Lung (tissue), 12 donors: ENCODE results near the gene B4GALNT2. TPM values are rescaled to one million over a fixed set of nuclear protein-coding genes. Genes with fewer than 3 reads are reported as not detected.

ENCODE experiments used
- ATAC-seq: fragments of 200-7000 bp; cut with Tn5 transposase; one replicate; pipeline ENCODE4 v1.9.1; 2020; ENCODE audit warnings: moderate number of reproducible peaks; ENCODE audit not compliant: insufficient read depth, low FRiP score
- DNase-seq, 3 donors: peaks; one replicate each; pipeline ENCODE4 v3.0.0-alpha.2; 2013 to 2017
- H3K27ac ChIP-seq, 2 donors: one replicate each; pipeline ENCODE4 v1.5.1; 2013; ENCODE audit warnings: mild to moderate bottlenecking in 2 of 2, moderate library complexity in 2 of 2, control low read depth in 1 of 2, inconsistent platforms in 1 of 2, low read depth in 1 of 2, low read length in 1 of 2
- H3K27me3 ChIP-seq, 3 donors: one replicate each; pipeline ENCODE4 v1.5.1; 2013; ENCODE audit warnings: low read length in 2 of 3; ENCODE audit not compliant: control insufficient read depth in 3 of 3, insufficient read depth in 3 of 3
- H3K36me3 ChIP-seq, 4 donors: one replicate each; pipeline ENCODE4 v1.5.1; 2013; ENCODE audit warnings: low read length in 4 of 4, mild to moderate bottlenecking in 1 of 4, moderate library complexity in 1 of 4; ENCODE audit not compliant: control insufficient read depth in 4 of 4, insufficient read depth in 4 of 4
- H3K4me1 ChIP-seq, 5 donors: one replicate each; pipeline ENCODE4 v1.5.1; 2013; ENCODE audit warnings: low read length in 5 of 5, mild to moderate bottlenecking in 2 of 5, moderate library complexity in 1 of 5; ENCODE audit not compliant: control insufficient read depth in 5 of 5, insufficient read depth in 5 of 5
- H3K4me3 ChIP-seq: one replicate; pipeline ENCODE4 v1.5.1; 2013; ENCODE audit warnings: mild to moderate bottlenecking, control low read depth, moderate library complexity
- H3K9ac ChIP-seq, 2 donors: one replicate each; pipeline ENCODE4 v1.5.1; 2013; ENCODE audit warnings: low read length in 2 of 2, control low read depth in 1 of 2; ENCODE audit not compliant: insufficient read depth in 1 of 2
- H3K9me3 ChIP-seq, 4 donors: one replicate each; pipeline ENCODE4 v1.5.1; 2013; ENCODE audit warnings: low read length in 3 of 4, mild to moderate bottlenecking in 1 of 4, moderate library complexity in 1 of 4; ENCODE audit not compliant: control insufficient read depth in 4 of 4, insufficient read depth in 3 of 4
- WGBS, 2 donors: extraction: QIAGEN DNeasy Blood & Tissue Kit; methylation state at CpG; one replicate each; pipeline ENCODE4 v1.1.7; 2013; 5-methylcytosine and 5-hydroxymethylcytosine counted together
- polyA plus RNA-seq, 2 donors: library from polyadenylated mRNA; stranded (reverse); fragments of 200-250 nt; gene quantifications; one replicate each; pipeline ENCODE4 v1.2.1, GENCODE V29; 2013
- total RNA-seq, 2 donors: library from RNA; depleted of rRNA in 1 of 2; stranded (reverse); fragments of >200 nt in 1 of 2; gene quantifications; one replicate each; pipeline ENCODE4 v1.2.1, GENCODE V29; 2014 to 2021
- TF ChIP-seq, protein P1 (sequence below): IDR thresholded peaks from 2 replicates; pipeline ENCODE4 v1.5.1; 2012; ENCODE audit warnings: mild to moderate bottlenecking; ENCODE audit errors: control extremely low read depth, extremely low read depth
- donor health status: control.
- donor health status: control.
- donor health status: Bipolar disorder and iron deficiency.
- donor health status: healthy.
- donor health status: DM: yes; HTN: yes; CAD: no.

Gene B4GALNT2
- total and polyA plus RNA-seq, 4 donors = 0.08 to 0.25 (median 0.15) TPM; not detected in 1

DNA sequence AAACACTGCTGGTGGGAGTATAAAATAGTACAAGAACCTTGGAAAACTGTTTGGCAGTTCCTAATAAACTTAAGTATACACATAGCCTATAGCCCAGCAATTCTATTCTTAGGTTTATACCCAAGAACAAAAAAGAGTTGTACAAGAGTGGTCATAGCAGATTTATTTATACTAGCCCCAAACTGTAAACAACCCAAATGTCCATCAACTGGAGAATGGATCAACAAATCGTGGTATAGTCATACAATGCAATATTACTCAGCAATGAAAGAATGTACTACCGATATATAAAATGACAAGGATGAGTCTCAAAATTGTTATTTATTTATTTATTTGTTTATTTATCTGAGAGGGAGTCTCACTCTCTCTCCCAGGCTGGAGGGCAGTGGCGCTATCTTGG, 54.7 kb downstream of the B4GALNT2 start:
- no peaks in the 10 kb centered on the region for H3K27me3 ChIP-seq
- H3K36me3 ChIP-seq = no peaks in the 10 kb centered on the region
- H3K27ac ChIP-seq = no peak overlapping the region
- TF ChIP-seq, protein P1, sequence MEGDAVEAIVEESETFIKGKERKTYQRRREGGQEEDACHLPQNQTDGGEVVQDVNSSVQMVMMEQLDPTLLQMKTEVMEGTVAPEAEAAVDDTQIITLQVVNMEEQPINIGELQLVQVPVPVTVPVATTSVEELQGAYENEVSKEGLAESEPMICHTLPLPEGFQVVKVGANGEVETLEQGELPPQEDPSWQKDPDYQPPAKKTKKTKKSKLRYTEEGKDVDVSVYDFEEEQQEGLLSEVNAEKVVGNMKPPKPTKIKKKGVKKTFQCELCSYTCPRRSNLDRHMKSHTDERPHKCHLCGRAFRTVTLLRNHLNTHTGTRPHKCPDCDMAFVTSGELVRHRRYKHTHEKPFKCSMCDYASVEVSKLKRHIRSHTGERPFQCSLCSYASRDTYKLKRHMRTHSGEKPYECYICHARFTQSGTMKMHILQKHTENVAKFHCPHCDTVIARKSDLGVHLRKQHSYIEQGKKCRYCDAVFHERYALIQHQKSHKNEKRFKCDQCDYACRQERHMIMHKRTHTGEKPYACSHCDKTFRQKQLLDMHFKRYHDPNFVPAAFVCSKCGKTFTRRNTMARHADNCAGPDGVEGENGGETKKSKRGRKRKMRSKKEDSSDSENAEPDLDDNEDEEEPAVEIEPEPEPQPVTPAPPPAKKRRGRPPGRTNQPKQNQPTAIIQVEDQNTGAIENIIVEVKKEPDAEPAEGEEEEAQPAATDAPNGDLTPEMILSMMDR = no peak
- no peak overlapping the region for H3K4me3 ChIP-seq
- H3K9ac ChIP-seq = no peak overlapping the region
- peaks cover 0 to 9% (median 0%) of the 10 kb centered on the region in 4 donors for H3K9me3 ChIP-seq
- no peak for DNase-seq
- H3K4me1 ChIP-seq = peaks cover 0 to 5% (median 0%) of the 10 kb centered on the region in 5 donors
- no peak for ATAC-seq
- 88 to 97% methylated on average over 3 of the region's 3 CpGs for WGBS, 2 donors

DNA sequence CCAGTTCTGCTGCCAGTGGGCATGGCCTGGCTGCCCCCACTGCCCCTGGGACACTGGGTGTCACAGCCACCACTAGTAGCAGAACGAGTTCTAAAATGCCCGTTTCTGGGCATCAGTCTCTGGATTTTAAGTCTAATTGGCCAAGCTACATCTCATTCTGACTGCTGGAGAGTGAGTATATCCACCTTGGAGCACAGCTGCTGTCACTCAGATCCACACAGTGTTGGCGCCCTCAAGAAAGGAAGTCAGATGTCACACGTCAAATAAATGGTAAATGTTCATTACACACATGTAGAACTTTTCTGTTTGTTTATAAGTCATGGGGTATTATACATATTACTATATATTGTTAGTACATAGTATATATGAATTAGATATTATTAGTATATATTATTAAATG, 58.4 kb downstream of the B4GALNT2 start:
- peaks cover 0 to 6% (median 0%) of the 10 kb centered on the region in 5 donors for H3K4me1 ChIP-seq
- H3K4me3 ChIP-seq = no peak overlapping the region
- no peaks in the 10 kb centered on the region for H3K27me3 ChIP-seq
- 51 to 54% methylated on average over 4 of the region's 4 CpGs for WGBS, 2 donors
- DNase-seq (peak in 1 of 3 donors; percentile 3), ATAC-seq (no peak)
- H3K27ac ChIP-seq = no peak overlapping the region
- H3K9me3 ChIP-seq = no peaks in the 10 kb centered on the region
- no peaks in the 10 kb centered on the region for H3K36me3 ChIP-seq
- H3K9ac ChIP-seq = no peak overlapping the region
- TF ChIP-seq, protein P1 = no peak

DNA sequence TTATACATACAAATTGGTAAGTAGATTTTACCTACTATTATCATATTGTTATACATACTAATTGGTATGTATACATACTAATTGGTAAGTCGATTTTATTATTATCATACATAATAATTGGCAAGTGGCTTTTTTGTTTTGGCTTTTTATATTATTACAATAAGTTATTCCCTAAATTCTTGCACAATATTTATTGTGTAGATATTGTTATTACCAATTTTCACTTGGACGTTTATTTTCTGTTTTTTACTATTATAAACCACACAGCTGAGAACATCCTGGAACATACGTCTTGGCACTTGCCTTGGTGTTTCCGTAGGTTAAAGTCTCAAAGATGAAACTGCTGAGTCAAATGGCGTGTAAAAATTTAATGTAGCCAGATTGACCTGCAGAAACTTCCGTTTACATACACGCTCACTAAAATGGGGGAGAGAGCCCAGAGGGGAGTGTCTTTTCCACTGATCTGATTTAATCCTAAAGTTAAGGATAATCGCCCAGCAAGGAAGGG, 58.9 kb downstream of the B4GALNT2 start:
- Histone ChIP-seq H3K36me3 (no peaks in the 10 kb centered on the region), H3K4me3 (peak overlapping the region; percentile 56), H3K4me1 (peaks cover 0 to 6% (median 0%) of the 10 kb centered on the region in 5 donors), H3K27me3 (no peaks in the 10 kb centered on the region), H3K27ac (peak overlapping the region; percentile 95 to 97), H3K9me3 (no peaks in the 10 kb centered on the region), H3K9ac (peak overlapping the region; percentile 58 to 98)
- WGBS, 2 donors = 6 to 7% methylated on average over 8 of the region's 8 CpGs
- TF ChIP-seq, protein P1 = no peak
- ATAC-seq (peak; percentile 3), DNase-seq (no peak)
